DMS79 (cell line): ENCODE data around the gene NTSR1.

Experiments
- DNase-seq: peaks from one replicate; lab custom pipeline; 2025; lab: John Stamatoyannopoulos, UW

Gene NTSR1

GRCh38 chr20:62772103-62772611 lies 63.5 kb downstream of the NTSR1 start:
- DNase-seq, result no peak

DNA sequence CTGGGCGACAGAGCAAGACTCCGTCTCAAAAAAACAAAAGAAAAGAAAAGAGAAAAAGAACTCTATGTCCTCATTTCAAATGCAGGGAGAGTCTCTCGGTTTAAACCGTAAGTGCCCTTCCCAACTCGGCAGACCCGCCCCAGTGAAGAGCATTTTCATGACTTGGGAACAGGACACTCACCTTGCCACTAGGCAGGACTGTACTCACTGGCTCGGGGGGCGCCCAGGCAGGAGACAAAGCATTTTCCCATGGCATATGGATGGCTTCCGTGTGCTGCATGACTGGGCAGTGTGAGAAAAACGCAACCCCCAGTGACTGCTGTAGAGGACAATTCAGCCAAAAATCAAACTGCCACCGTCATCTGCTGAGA lies 64.0 kb downstream of the NTSR1 start:
- DNase-seq, result peak; percentile 45

DNA sequence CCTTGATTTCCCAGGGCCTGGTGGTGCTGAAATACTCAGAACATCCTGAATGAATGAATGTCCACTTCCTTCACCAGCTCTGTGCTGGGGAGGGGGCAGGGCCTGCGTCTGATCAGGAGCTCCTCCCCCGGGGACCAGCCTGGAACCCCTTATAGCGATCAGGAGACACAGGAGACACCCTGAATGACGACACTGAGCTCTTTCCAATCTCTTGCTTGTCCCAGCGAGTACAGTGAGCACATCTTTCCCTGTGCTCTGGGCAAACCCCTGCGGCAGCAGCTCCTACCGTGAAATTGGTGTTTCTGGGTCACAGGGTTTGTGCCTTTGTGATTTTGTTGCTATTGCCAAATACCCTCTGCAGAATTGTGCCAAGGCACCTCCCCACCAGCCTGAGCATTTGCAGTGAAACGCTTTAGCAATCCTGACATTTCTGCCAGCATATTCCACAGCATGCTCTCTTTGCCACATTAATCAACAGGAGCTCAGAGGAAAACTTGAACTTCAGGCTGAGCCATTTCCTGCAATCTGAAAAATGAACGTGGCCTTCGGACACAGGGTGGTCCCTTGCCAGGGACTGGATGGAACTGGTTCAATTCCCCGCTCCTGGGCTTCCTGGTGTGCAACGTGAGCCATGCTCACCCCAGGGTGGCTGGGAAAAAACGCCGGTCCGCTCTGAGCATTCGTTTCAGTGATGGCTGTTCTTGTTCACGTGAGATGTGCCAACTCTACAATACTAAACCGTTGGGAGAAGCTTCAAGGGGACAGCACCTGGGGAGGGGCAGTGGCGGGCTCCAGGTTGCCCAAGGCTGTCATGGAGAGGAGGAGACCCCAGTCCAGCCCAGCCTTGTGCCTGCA lies 64.6 kb downstream of the NTSR1 start:
- peak; percentile 69 for DNase-seq

GRCh38 chr20:62773845-62774714 lies 65.4 kb downstream of the NTSR1 start:
- DNase-seq, result peak; percentile 69

- no peak for DNase-seq
These were observed 66.1 kb downstream of the NTSR1 start for GRCh38 chr20:62774762-62775161.

DNA sequence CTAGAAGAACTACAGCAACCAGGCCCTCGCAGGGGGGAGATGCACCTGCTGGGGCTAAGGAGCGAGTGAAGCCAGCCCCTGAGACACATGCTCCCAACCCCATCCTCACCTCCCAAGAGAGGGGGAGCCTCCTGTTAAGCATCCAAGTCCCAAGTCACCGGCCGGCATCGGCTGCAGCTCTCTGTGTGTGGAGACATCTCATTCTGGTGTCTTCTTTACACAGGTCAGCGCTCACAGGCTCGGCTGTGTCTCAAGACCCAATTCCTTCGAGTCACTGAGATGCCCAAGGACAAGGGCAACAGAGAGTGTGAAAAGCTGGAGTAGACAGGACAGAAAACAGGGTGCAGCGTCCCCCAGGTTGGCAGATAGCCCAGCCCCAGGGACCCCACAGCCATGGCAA lies 66.6 kb downstream of the NTSR1 start:
- DNase-seq, result no peak

DNA sequence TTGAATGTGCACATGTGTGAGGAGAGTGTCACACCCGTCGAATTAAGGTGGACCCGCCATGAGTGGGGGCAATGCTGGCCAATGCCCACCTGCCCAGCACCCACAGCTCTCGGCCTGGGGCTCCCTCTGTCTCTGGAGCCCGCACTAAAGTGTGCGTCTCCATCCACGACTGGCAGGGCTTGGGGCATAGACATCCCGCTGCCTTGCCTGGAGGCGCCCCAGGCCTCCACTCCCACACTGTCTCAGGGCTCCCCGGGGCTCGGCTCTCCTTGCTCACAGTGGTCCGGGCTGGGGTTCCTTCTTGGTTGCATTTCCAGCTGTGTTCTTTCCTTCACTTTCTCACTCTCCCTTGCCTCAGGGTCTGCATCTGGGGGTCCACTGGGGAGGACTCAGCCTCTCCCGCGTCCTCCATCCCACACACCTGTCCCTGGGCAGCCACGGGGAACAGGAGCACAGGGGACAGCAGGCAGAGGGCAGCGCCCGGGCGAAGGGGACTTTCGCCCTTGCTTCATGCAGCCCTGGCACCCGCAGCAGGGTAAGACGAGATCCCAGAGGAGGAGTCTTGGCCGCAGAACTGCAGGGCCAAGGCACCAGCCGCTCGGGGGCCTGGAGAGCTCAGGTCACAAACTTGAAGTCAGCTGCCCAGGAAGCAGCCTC lies 67.5 kb downstream of the NTSR1 start:
- no peak for DNase-seq

- no peak for DNase-seq
These were observed 68.3 kb downstream of the NTSR1 start for GRCh38 chr20:62776692-62777527.

DNA sequence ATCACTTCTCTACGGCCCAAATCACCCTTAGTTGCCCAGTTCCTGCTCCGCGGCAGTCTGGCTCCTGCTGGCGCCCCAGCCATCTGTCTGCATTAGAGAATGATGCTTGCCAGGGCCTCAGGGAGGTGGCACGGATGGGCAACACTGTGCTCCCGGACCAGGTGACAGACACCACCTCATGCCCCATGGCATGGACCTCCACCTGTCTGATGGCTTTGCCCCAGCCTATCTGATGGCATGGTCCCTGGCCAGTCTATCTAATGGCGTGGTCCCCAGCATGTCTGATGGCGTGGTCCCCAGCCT lies 68.8 kb downstream of the NTSR1 start:
- DNase-seq, result no peak

GRCh38 chr20:62778058-62778457 lies 69.4 kb downstream of the NTSR1 start:
- no peak for DNase-seq

- no peak for DNase-seq
These were observed 70.2 kb downstream of the NTSR1 start for GRCh38 chr20:62778601-62779416.

GRCh38 chr20:62779417-62779685 lies 70.7 kb downstream of the NTSR1 start:
- DNase-seq, result no peak

- no peak for DNase-seq
These were observed 71.6 kb downstream of the NTSR1 start for GRCh38 chr20:62780204-62780603.

- DNase-seq, result no peak
These were observed 72.1 kb downstream of the NTSR1 start for GRCh38 chr20:62780696-62781095.

GRCh38 chr20:62782149-62782892 lies 73.7 kb downstream of the NTSR1 start:
- DNase-seq, result no peak

DNA sequence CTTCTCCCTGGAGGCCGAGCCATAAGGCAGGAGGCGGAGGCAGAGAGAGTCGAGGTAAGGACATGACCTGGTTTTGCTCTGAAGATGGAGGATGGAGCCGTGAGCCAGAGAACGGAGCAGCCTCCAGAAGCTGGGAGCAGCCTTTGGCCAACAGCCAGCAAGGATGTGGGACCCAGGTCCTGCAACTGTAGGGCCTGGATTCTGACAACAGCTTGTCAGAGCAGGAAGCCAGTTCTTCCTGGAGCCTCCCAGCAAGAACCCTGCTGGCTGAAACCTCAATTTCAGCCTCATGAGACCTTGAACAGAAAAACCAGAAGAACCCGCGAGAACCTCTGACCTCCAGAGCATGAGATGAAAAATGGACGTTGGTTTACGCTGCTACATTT lies 74.2 kb downstream of the NTSR1 start:
- DNase-seq, result no peak

DNA sequence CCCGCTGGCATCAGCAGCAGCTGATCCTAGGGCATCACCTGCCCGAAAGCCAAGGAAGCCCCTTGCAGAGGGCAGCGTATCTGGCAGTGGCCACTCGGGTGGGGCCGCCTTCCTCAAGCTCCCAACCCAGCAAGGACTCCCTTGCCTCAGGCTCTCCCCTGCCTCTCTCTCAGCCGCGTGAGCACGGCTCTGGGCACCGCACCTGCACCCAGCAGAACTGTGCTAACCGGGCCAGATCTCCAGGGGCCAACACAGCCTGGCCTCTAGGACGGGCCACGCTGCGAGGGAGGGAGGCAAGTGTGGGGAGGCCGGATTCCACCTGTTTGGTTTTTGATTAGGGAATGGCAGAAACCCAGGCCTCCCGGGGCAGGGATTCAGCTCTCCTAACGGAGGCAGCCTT lies 75.9 kb downstream of the NTSR1 start:
- DNase-seq, result no peak

DNA sequence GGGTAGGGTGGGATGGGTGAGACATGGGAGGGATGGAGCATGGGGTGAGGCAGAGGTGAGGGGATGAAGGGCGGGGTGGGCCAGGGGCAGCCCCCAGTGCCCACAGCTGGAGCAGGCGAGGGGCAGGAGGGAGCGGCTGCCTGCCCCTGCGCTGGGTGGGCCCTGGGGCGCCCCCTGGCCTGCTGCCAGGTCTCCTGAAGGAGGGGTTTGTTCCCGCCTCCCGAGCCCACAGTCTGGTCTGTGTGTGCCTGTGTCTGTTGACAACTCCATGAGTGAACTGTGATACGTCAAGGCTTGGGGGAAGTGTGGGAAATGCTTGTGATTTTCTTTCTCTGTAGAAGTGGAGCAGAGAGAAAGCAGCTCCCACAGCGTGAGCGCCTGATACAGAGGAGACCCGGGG lies 76.8 kb downstream of the NTSR1 start:
- no peak for DNase-seq

GRCh38 chr20:62786157-62786556 lies 77.5 kb downstream of the NTSR1 start:
- DNase-seq, result no peak

DNA sequence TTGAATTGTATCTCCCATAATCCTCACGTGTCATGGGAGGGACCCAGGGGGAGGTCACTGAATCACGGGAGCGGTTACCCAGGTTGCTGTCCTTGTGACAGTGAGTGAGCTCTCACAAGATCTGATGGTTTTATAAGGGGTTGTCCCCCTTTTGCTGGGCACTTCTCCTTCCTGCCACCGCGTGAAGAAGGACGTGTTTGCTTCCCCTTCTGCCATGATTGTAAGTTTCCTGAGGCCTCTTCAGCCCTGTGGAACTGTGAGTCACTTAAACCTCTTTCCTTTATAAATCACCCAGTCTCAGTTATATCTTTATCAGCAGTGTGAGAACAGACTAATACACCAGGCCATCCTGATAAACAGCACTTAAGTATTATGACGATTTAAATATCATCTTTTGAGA lies 78.7 kb downstream of the NTSR1 start:
- no peak for DNase-seq
